Left renal cortex interstitium (tissue), 4 donors: ENCODE data around the gene CTRL. TPM values are rescaled to one million over a fixed set of nuclear protein-coding genes. Genes with fewer than 3 reads are reported as not detected.

Experiments used
- DNase-seq, 4 donors: peaks; one replicate each; pipeline ENCODE4 v3.0.0-alpha.2; 2013; ENCODE audit warnings: low read depth in 4 of 4, low spot score in 2 of 4, missing footprints in 1 of 4
- polyA plus RNA-seq, 4 donors: library from polyadenylated mRNA; unstranded; fragments of 120-200 nt; gene quantifications; one replicate each; pipeline ENCODE4 v1.2.1, GENCODE V29; 2013; ENCODE audit not compliant: insufficient read length in 4 of 4

CTRL gene
- polyA plus RNA-seq, 4 donors = 4.5 to 7.1 (median 5.8) TPM

- DNase-seq = peak in 1 of 4 donors; percentile 11
These were observed 32.1 kb upstream of the CTRL start for GRCh38 chr16:67963662-67964321.

GRCh38 chr16:67963292-67963661 lies 31.6 kb upstream of the CTRL start:
- no peak for DNase-seq

GRCh38 chr16:67962135-67962534 lies 30.5 kb upstream of the CTRL start:
- no peak for DNase-seq

GRCh38 chr16:67961551-67961957 lies 29.9 kb upstream of the CTRL start:
- no peak for DNase-seq

DNA sequence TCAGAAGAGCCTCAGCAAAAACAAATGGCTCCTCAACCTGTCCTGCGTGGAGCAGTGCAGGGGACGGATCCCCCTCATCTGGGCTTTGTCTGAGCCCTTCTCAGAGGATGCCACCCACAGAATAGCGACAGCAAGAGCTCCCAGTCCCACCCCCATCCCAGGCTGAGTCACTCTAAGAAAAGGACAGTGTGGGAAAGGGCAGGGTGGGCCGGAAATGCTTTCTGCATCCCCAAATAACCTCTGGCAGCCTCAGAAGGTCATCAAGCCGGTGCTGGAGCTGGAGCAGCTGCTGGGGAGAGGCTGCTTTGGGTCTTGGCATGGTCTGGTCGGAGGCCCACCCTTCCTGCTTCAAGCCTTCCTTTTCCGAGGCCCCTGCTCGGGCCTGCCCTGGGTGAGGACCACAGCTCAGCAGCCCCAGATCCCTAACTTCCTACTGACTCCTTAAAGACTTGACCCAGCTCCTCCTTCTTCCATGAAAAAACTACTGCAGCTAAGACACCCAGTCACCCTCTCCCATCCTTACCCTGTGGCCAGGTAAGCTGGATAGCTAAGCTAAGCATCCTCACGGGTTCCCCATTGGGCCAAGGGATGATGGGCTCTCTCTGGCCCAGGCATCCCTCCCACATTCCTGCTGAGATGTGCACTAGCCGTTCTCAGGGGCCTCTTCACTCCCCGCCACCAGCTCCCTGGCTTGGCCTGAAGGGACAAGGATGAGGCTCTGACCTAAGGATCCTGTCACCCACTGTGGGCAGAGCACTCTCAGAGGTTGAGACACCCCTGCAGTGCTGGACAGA lies 28.1 kb upstream of the CTRL start:
- no peak for DNase-seq

GRCh38 chr16:67957622-67958021 lies 26.0 kb upstream of the CTRL start:
- no peak for DNase-seq

- DNase-seq = no peak
These were observed 22.9 kb upstream of the CTRL start for GRCh38 chr16:67954421-67955196.

GRCh38 chr16:67953641-67954375 lies 22.1 kb upstream of the CTRL start:
- DNase-seq = no peak

DNA sequence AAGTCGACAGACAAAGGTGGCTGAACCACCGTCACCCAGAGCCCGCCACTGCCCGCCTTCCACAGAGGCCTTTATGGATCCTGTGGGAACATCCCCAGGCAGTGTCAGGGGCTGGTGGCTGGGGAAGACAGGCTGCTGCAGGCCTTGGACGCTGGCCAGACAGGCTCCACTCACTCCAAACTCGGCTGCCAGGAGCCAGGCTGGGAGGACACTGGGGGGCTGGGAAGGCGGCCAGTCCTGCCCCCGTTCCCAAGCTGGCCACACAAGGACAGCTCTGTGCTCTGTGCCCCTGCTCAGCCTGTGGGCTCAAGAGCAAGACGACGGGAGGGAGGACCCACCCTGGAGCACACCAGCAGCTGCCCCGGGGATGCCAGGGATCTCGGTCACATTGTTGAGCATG lies 19.8 kb upstream of the CTRL start:
- no peak for DNase-seq

DNA sequence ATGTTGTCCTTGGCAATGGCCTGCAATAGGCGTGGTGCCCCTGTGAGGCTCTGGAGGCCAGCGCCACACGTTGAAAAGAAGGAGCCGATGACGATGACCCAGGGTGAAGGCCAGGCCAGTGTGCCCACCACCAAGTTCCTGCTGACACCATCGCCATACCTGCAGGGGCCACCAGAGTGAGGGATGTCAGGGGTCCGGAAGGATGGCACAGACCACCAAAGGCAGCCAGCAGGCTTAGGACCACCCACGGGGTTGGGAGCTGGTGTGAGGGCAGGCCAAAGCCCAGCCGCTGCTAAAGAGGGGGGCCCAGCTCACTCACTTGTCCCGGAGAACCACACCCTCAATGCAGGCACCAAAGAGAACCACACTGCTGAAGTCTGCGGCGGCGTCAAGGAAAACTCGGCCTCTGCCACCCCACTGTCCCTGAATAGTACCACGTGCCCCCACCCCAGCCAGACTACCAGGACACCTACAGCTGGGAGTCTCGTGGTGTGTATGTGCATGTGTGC lies 18.7 kb upstream of the CTRL start:
- DNase-seq = no peak

DNA sequence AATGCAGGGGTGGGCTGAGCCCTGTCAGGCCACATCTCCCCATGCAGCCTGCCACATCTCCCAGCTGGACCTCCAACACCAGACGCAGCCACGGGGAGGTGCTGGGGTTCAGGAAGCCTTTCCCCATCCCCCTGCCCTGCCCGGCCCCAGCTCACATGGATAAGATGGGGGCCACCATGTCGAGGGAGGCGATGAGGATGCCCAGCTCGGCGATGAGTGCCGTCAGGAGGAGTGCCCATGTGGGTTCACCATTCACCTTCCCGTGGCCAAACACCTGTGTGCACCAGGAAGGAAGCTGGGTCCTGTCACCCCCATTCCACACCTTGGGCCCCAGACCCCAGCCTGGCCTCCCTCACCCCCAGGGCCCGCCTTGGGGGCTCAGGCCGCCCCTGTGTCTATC lies 18.0 kb upstream of the CTRL start:
- DNase-seq = no peak

- DNase-seq = no peak
These were observed 16.4 kb upstream of the CTRL start for GRCh38 chr16:67948015-67948414.

DNA sequence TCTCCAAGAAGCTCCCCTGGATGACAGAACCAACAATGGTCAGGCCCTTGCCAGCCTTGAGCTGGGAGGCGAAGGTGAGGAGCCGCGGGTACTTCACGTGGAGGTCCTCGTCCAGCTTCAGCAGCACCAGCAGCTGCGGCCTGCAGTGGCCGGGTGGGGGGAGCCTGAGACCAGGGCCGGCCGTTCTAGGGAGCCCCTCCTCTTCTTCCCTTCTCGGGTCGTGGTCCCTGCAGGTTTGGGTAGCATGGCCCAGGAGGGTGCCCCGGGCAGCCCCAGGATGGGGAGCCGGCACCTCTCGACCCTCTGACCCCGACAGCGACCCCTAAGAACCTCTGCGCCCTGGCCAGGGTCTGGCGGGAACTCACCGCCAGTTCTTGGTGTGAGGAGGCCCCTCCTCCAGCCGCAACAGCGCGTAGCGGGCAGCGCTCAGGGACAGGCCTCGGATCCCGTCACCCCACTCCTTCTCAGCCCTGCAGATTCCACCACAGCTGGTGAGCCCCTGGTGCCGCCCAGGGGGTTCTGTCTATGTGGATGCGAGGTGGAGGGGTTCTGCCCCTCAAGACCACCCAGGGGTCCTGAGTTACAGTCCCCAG lies 15.4 kb upstream of the CTRL start:
- DNase-seq = no peak

DNA sequence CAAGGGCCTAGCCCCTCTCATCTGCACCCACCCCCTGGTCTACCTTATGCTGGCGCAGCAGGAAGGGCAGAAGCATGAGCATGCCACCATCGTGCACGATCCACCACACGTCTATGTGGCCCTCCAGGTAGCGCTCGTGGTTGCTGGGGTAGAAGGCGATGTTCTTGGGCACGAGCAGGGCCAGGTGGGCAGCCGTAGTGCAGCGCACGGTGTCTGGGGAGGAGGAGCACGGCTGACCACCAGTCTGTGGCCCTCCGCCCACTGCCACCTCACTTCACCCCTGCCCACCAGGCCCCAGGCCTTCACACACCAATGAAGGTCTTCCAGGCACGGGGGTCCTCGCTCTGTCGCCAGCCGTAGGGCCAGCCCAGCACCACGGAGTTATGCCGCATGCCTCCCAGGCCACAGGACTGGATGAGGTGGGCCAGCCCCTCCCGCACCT lies 14.5 kb upstream of the CTRL start:
- no peak for DNase-seq

- no peak for DNase-seq
These were observed 13.8 kb upstream of the CTRL start for GRCh38 chr16:67945392-67945933.

DNA sequence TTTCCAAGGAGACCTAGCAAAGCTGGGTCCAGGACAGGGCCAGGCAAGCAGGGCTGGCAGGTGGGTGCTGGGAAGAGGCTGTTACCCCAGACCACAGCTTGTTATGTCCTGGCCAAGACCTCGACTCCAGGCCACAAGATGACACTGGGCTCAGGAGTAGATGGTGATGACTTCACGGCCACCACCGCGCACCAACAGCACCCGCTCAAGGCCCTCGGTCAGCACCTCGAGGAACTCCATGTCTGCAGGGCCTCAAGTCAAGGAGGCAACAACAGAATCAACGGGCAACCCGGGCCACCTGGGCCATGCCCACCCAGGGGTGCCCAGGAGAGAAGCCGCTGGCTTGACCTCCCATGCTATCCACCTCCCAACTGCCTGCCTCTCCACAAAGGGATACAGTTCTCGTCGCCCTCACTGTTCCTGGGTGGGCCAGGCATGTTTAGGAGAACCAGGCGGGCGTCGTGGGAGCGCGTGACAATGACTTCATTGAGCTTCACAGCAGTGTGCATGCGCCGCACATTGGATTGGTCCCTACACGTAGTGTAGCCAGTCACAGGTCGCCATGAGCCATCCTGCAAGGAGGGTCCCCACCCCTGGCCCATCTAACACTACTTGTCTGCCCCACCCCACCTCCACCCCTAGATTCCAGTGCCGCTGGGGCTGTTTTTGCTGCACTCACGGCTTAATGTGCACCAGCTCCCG lies 13.2 kb upstream of the CTRL start:
- no peak for DNase-seq

DNA sequence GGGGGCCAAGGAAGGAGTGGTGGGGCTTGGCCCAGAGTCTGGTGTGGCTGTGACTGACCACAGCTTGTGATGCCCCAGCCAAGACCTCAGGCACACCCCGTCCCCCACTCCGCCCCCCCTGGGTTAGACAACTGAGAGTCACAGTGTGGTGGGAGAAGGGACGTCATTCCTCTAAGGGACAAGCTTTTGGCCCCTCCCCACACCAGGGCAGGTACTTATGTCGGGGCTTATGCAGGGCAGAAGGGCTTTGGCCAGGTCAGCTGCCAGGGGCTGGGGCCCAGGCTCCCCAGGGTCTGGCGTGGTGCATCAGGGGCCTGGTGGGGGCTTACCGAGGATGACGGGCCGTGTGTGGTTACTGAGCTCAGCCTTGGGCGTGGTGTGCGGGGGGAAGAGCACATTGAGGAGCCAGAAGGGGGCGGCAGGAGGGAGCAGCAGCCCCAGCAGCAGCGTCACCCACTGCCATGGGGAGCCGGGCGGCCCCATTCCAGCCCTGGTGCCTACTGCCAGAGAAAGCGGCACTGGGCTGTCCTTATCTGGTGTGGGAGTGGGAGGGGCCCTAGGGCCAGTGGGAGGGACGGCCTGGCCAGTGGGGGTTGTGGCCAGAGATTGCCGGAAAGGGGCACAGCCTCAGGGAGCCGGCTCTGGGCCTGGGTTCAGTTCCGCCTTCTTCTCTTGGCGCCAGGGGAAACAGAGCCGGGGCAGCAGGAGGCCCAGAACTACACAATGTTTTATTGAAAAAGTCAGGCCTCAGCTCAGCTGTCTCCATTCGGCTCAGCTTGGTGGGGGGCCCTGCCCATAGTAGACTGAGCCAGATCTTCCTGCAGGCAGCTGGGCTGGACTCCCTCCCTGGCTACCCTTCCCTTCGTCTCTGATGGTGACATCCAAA lies 12.2 kb upstream of the CTRL start, which contains the start of gene LCAT:
Gene LCAT, minus strand, starts transcription at position 502 of the 886 bp plus-strand sequence. Its CDS starts 19 bp downstream, at position 483.
- no peak for DNase-seq

GRCh38 chr16:67943256-67943618 lies 11.6 kb upstream of the CTRL start:
- no peak for DNase-seq
